ENCODE data around the gene UCN2.
A peak's percentile ranks its signal among the peaks of the same experiment; 100 is the strongest.
"Not testable (repeated sequence)": the region's sequence is repeated elsewhere in the genome, so short reads cannot be mapped to it uniquely, and the experiment has no call there.

Gene UCN2

GRCh38 chr3:48553361-48553760 is 10.2 kb downstream of the UCN2 start:
- H3K4me3 ChIP-seq (ENCODE audit: low read depth, low read length): no peak overlapping the region
- TF ChIP-seq CTCF (IDR thresholded peaks at IDR 0.05; ENCODE audit: low read depth, low read length): no peak
- DNase-seq (ENCODE audit: low read depth, low spot score): no peak

GRCh38 chr3:48552111-48552951 is 11.2 kb downstream of the UCN2 start:
- no peak overlapping the region for H3K4me3 ChIP-seq (ENCODE audit: low read depth, low read length)
- in situ Hi-C loops (cut with HindIII; ENCODE audit: low sequenced_read_pairs): no loop called here
- TF ChIP-seq CTCF (IDR thresholded peaks at IDR 0.05; ENCODE audit: low read depth, low read length): no peak
- DNase-seq (ENCODE audit: low read depth, low spot score): no peak

More at GRCh38 chr3:48553361-48553760, 10.2 kb downstream of the UCN2 start:
- in situ Hi-C loops (cut with HindIII; ENCODE audit: low sequenced_read_pairs): no loop called here

- DNase-seq (ENCODE audit: low read depth, low spot score); H3K4me3 ChIP-seq (ENCODE audit: low read depth, low read length); in situ Hi-C loops (cut with HindIII; ENCODE audit: low sequenced_read_pairs): not testable (repeated sequence)
These were observed 11.9 kb downstream of the UCN2 start for GRCh38 chr3:48551651-48552050.

- H3K4me3 ChIP-seq (ENCODE audit: low read depth, low read length): no peak overlapping the region
- in situ Hi-C loops (cut with HindIII; ENCODE audit: low sequenced_read_pairs): no loop called here
- DNase-seq (ENCODE audit: low read depth, low spot score): peak; percentile 71
- TF ChIP-seq CTCF (IDR thresholded peaks at IDR 0.05; ENCODE audit: low read depth, low read length): peak; percentile 95
These were observed 14.6 kb downstream of the UCN2 start for GRCh38 chr3:48548729-48549705.

GRCh38 chr3:48548126-48548525 is 15.5 kb downstream of the UCN2 start:
- no peak for TF ChIP-seq CTCF (IDR thresholded peaks at IDR 0.05; ENCODE audit: low read depth, low read length)
- no peak overlapping the region for H3K4me3 ChIP-seq (ENCODE audit: low read depth, low read length)
- in situ Hi-C loops (cut with HindIII; ENCODE audit: low sequenced_read_pairs): no loop called here
- DNase-seq (ENCODE audit: low read depth, low spot score): no peak

- H3K4me3 ChIP-seq (ENCODE audit: low read depth, low read length): no peak overlapping the region
- in situ Hi-C loops (cut with HindIII; ENCODE audit: low sequenced_read_pairs): no loop called here
- no peak for DNase-seq (ENCODE audit: low read depth, low spot score)
- no peak for TF ChIP-seq CTCF (IDR thresholded peaks at IDR 0.05; ENCODE audit: low read depth, low read length)
These were observed 17.3 kb downstream of the UCN2 start for GRCh38 chr3:48546203-48546829.

Measured in astrocyte of the spinal cord (primary cell).